DMS79 (cell line): ENCODE data around the gene RPS8.
"Not testable (repeated sequence)": the region's sequence is repeated elsewhere in the genome, so short reads cannot be mapped to it uniquely, and the experiment has no call there.

ENCODE experiments used
- DNase-seq: peaks from one replicate; lab custom pipeline; 2025; lab: John Stamatoyannopoulos, UW

Gene RPS8

DNA sequence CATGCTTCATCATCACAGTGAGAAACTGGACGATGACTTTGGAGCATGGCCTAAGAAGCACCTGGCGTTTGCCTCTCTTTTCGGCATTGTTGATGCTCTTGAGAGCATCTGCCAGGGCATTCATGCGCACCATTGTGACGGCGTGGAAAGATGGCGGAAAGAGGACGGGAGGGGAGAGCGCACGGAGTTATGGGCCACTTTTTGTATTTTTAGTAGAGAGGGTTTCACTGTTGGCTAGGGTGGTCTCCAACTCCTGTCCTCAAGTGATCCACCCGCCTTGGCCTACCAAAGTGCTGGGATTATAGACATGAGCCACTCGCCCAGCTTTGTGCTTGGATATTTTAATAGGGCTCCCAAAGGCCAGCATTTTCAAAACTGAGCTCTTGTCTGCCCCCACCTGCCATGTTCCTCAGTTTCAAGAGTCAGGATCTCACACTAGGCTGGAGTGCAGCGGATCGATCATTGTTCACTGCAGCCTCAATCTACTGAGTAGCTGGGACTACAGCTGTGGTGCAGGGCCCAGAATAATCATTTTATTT, 5.3 kb downstream of the RPS8 start:
- no peak for DNase-seq

DNA sequence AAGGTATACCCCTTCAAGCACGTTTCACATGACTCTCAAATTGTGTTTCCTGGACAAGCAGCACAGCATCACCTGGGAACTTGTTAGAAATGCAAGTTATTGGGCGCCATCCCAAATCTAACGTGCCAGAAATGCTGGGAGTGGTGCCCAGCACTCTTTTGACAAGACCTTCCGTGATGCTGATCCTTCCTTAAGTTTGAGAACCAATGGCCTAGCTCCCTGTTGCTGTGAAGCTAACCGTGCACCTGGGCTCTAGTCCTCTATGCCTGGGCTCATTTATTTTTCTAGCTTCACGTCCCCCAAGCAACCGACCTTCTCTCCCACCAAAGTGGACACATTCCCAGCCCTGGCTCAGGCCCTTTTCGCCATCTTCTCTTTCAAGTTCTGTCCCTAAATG, 8.4 kb downstream of the RPS8 start:
- DNase-seq: no peak

GRCh38 chr1:44784094-44785028, 9.0 kb downstream of the RPS8 start:
- peak; percentile 31 for DNase-seq

DNA sequence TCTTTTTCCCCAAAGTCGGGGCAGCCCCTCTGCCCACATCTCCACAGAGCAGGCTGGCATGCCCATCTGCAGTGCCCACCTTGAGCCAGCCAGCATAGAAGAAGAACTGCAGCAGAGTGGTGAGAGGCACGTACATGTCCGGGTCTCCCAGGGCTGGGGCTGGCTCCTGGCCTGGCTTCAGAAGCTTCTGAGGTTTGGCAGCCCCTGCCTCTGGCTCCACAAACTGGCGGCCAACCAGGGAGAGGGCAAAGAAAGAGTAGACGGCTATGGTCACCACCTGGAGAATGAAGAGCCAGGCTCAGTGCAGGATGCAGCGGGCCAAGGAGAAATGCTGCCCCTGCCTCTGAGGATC, 9.7 kb downstream of the RPS8 start:
- DNase-seq: no peak

GRCh38 chr1:44785501-44786137, 10.3 kb downstream of the RPS8 start:
- DNase-seq: no peak

DNA sequence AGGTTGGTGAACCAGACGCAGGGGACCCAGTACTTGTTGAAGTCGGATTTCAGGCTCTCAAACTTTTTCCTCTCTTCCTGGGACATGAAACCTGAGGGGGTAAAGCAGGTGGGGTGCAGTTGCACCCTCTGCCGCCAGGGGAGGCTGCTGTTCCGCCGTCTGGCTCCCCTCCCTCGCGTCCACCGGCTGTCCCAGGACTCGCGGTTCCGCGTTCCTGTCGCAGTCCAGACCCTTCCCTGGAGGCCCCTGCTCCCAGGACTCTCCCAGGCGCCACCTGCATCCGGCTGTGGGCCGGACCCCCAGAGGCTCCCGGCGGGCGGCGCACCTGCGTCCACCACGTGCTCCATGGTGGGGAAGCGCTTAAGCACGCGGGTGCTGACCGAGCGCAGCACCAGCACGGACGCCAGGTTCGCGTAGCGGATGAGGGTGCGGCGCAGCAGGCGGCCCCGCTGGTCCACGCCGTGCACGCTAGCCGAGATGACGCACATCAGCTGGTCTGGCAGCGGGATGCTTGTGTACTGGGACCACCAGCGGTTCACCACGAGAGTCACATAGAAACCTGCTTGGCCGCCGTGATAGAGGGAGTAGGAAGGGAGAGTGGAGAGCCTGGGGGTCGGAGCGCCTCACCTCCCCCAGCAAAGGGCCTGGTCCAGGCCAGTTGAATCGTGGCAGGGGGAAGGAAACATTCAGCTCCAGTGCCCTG, 10.9 kb downstream of the RPS8 start:
- DNase-seq: no peak

DNA sequence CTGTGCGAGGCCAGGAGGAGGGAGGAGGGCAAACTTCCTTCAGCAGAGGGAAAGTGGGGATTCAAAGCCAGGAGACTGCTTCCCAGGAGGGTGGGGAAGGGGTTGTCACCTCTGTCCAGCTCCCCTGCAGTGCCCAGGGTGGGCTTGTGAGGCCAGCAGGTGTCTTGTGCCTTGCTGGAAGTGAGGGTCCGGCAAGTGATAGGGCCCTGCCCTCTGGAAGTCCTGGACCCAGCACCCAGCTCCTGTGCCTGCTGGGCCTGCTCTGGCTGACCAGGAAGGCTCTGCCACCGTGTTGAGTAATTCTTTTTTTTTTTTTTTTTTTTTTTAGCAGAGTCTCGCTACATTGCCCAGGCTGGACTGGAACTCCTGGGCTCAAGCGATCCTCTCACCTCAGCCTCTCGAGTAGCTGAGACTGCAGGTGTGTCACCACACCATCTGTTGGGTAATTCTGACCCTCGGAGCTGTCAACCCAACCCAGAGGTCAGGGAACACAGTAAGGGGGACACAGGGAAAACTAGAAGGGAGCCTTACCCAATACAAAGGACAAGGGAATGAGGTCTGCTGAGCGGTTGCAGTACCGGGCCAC, 11.6 kb downstream of the RPS8 start:
- DNase-seq: no peak

DNA sequence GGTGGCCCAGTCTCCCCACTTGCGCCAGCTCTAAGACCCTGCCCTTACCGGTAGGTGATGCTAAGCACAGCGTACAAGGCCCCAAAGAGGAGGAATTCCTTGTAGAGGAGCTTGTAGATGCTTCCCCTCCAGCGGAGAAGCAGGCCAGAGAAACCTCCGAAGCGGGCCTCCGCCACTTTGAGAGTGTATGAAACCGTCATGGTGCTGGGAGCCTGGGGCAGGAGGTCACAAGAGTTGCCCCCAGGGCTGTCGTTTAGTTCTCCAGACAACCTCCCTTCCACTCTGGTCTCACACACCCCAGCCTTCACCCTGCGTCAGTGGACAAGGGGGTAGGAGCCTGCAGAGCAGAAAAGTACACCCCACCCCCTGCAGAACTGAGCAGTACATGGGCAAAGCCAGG, 12.2 kb downstream of the RPS8 start:
- DNase-seq: no peak

GRCh38 chr1:44788120-44788860, 12.9 kb downstream of the RPS8 start, which contains the start of gene BEST4:
TSS of gene BEST4 (minus strand) at chr1:44788170. CDS start at chr1:44787705, 465 bp downstream.
- no peak for DNase-seq

GRCh38 chr1:44790968-44791801, 15.8 kb downstream of the RPS8 start:
- no peak for DNase-seq

DNA sequence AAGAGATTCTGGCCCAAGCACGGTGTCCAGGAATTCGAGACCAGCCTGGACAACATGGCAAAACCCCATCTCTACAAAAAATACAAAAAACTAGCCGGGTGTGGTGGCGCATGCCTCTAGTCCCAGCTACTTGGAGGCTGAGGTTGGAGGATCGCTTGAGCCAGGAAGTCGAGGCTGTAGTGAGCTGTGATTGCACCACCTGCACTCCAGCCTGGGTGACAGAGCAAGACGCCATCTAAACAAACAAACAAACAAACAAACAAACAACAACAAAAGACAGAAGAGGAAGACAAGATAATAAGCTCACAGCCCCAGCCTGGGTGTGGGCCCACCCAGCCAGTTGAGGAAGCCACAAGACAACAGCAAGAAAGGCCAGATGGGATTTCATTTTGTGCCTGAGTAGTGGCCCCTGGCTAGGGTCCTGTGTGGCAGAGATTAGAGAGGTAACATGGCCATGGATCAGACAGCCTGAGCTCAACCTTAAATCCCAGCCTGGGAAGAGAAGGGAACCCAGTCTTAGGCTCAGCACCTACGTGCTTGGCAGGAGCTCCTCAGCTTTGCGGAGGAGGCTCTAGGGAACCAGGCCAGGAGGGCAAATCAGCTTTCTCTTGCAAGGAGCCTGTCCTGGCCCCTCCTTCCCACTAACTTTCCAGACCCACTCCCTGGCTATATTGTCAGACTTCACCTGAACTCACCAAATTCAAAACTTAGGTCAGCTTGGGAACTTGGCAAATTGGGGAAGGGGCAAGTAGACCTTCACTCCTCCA, 17.6 kb downstream of the RPS8 start:
- DNase-seq: no peak

DNA sequence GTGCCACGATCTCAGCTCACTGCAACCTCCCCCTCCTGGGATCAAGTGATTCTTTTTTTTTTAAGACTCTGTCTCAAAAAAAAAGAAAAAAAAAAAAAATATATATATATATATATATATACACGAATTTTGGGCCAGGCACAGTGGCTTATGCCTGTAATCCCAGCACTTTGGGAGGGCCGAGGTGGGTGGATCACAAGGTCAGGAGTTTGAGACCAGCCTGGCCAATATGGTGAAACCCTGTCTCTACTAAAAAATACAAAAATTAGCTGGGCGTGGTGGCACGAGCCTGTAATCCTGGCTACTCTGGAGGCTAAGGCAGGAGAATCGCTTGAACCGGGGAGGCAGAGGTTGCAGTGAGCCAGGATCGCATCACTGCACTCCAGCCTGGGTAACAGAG, 22.5 kb downstream of the RPS8 start:
- not testable (repeated sequence) for DNase-seq

DNA sequence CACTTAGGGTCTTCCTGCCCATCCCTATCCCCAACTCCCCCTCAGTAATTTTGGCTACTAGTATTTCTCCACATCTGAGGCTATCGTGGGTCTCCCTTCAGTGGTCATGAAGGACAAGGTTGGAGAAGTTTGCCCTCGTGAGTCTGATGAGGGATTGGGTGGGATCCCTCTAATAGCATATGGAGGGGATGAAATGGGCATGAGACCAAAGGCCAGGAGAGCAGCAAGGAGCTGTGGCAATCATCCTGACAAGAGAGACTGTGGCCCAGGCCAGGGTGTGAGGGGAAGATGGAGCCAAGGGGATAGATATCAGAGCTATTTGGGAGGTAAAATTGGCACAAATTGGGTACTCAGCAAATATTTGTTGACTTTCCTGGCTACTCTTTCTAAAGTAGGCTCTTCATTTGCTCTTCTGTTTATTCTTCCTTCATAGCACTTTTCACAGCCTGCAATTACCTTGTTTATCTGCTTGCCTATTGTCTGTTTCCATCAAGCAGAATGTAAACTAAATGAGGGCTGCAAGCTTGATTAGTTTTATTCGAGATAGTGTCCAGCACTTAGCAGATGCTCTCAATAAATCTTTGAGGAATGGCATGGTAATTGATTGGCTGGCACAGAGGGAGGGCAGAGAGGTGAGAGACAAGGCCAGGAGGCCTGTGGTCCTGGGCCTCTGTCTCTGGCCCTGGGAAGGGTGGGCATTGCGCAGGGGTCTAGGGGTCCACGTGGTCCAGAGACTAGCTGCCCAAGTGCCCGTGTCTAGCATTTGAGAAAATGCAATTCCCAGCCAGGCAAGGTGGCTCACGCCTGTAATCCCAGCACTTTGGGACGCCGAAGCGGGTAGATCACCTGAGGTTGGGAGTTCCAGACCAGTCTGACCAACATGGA, 23.4 kb downstream of the RPS8 start:
- peak; percentile 65 for DNase-seq

DNA sequence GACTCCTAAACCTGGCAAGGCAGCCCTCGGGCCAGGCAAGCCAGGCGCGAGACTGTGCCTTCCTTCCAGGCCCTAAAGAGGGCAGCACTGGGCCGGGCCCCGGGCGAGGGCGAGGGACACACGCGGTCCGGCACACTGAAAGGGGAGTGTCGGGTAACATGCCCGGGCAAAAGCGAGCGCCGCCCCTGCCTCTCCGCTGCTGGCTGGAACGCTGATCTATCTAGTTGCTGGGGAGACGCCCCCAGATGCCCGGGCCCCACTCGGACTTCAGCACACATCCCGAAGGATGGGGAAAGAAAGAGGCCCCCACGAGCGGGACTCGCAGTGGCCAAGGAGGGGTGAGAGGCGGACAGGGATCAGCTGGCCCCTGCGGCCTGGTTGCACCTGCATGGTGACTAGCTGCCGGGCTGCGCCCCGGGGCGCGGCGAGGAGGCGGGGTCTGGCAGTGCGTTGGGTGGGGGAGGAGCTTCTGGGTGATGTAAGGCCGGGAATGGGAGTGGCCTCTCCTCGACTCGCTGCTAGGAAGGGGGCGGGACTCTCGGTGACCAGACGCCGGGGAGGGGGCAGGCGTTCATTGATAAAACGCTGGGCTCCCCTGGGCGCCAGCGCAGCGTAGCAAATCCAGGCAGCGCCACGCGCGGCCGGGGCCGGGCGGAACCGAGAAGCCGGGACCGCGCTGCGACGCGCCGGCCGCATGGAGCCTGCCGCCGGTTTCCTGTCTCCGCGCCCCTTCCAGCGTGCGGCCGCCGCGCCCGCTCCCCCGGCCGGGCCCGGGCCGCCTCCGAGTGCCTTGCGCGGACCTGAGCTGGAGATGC, 24.6 kb downstream of the RPS8 start, which contains the start of gene PLK3:
PLK3 (plus strand) TSS at position 608 of the 815 bp plus-strand sequence; CDS start at position 695, 87 bp downstream.
- DNase-seq: peak; percentile 95

DNA sequence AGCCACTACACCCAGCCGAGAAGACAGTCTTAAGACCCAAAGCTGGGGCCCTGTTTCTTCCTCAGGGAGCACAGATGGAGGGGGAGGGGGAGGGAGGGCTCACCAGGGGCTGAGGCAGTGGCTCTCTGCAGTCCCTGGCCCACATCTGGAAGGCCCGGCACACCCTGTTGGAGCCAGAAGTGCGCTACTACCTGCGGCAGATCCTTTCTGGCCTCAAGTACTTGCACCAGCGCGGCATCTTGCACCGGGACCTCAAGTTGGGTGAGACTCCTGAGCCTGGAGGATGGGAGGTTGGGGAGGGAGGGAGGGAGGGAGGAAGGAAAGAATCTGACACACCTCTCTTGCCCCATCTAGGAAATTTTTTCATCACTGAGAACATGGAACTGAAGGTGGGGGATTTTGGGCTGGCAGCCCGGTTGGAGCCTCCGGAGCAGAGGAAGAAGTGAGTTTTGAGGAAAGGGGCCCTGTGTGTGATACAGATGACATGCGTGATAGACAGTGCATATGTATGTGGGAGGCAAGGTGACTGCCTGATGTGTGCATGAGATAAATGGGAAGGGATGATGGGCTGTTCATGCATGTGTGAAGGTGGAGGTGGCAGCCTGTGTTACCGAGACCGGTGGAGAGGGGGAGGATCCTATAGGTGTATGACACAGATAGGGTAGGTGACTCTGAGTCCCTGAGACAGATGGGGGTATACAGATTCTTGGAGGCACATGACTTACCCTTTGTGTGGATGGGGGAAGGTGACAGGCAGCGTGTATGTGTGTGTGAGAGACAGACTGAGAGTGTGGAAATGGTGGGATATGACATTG, 26.4 kb downstream of the RPS8 start:
- DNase-seq: no peak

DNA sequence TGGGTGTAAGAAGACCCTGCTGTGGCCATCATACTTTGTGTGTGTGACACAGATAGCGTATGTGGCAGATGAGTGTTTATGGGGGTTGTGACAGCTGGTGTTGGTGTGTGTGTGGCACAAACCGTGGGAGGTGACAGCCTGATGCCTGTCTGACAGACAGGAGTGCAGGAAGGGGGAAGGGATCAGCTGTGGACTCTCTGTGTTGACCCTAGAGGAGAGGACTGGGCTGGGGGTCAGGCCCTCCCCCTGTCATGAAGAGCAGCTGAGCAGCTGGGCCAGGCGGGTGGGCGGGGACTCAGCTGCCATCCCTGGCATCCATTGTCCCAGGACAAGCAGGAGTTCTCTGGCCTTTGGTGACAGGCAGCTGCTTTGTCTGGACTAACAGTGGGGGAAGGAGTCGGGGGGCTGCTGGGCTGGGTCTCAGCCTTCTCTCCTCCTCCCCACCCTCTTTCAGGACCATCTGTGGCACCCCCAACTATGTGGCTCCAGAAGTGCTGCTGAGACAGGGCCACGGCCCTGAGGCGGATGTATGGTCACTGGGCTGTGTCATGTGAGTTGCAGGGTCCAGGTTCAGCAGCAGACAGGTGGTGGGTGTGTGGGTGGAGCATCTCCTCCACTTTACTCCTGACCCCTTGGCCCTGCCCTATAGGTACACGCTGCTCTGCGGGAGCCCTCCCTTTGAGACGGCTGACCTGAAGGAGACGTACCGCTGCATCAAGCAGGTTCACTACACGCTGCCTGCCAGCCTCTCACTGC, 27.1 kb downstream of the RPS8 start:
- no peak for DNase-seq
